ENCODE results near the gene RBM19.
A peak's percentile ranks its signal among the peaks of the same experiment; 100 is the strongest.

The RBM19 gene

DNA sequence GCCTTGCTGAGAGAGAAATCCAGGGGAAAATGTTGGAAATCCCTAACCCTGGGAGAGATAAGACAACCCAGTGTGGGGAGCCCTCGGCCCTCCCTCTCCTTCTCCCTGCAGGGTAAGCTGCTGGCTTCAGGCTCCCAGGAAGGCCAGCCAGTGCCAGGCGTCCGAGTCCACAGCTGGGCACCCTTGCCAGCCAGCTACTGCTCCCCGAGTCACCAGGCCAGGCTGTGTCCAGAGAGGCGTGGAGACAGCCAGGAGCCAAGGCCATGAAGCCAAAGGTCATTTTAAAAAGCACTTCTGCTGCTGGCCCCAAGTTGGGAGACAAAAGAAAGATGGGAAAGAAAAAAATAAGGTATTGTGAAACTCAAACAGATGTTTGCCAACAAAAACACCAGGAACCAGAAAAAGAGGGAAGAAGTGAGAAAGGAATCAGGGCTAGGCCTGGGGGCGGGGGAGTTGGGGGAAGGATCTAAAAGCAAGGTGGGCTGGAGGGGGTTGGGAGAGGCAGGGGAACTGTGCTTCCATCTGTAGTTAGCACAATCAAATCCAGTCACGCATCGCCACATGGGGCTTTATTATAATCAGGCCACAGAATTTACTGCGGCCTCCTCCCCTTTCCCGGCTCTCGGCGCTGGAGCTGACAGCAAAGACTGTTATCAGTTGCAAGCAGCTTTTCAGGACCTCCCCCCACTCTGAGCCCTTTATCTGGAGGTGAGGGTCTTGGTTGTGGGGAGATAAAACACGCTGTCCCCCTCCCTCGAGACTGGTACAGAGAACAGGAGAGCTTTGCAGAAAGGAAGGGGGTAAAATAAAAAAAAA is 33.5 kb downstream of the RBM19 start:
- no peak for DNase-seq (ENCODE audit: low read depth)

DNA sequence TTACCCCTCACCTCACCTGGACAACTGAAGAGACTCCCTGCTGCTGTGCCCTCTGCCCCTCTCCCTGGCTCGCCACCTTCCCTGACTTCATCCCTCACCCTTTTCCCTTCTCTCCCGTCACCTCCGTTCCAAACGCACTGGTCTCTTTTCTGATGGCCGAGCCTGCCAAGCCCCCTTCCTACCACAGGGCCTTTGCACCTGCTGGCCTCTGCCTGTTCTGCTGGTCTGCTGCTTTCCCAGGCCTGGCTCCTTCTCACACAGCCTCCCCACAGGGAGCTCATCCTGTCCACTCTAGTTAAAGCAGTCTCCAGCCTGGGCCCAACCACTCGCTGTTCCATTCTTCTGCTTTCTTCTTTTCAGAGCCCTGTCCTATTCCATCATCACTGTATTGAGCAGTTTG is 34.6 kb downstream of the RBM19 start:
- DNase-seq (ENCODE audit: low read depth) = no peak

DNA sequence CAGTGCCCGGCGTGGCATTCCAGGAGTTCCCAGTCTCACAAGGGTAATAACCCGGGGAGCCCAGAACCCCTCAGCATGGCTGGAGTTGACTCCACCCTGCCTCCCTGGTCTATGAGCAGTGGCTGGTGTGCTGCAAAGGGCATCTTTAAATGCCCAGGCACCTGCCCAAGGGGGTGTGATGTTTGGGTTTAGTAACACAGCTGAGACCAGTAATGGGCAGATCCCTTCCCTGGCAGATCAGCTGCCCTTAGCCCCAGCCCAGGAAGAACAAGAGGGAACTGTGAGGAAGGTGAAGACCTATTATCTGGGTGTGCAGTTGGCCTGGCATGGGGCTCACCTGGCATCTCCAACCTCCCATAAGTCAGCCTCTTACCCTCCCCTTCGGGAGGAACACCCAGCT is 35.9 kb downstream of the RBM19 start:
- DNase-seq (ENCODE audit: low read depth) = no peak

DNA sequence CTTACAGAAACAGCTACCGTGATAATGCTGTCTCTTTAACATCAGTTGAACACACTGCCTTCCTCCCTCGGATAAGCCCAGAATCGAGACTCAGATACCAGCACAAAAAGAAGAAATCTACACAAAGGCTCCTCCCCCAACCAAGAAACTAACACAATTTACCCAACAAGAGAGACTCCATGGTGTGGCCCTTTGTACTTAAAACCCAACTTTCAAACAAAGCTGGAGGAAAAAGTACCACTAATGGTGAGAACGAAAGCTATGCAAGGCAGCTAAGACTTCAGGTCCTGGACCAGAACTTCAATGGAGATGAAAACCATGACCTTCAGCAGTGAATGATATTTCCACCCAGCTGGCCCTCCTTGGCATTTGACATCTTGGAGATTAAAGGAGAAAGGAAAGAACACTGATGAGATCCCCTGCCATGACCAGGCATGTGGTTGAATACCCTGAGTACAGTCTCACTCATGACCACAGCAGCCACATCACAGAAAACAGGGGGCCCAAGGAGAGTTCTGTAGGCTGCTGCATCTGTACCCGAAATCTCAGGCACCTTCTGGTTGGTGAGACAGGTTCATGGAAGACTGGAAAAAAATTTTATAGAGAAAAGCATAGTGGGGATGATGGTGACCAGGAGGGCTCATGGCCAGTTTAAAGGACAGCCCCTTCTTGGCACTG is 36.7 kb downstream of the RBM19 start:
- no peak for DNase-seq (ENCODE audit: low read depth)

DNA sequence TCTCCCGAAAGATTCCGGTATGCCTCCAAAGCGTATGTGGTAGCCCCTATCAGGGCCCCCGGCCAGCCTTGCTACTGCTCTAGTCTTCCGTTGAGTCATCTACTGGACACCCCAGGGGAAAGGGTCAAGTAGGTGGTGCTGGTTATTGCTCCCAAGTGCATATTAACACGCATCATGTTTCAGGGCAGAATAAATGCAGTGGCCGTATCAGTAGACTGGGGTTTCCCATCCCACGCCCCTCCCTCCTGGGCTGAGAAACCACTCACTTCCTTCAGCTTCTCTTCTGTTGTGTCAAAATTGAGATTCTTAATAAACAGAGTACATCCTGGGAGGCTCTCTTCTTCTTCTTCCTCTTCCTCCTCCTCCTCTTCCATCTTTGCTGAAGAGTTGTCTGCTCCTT is 39.3 kb downstream of the RBM19 start:
- no peak for DNase-seq (ENCODE audit: low read depth)

DNA sequence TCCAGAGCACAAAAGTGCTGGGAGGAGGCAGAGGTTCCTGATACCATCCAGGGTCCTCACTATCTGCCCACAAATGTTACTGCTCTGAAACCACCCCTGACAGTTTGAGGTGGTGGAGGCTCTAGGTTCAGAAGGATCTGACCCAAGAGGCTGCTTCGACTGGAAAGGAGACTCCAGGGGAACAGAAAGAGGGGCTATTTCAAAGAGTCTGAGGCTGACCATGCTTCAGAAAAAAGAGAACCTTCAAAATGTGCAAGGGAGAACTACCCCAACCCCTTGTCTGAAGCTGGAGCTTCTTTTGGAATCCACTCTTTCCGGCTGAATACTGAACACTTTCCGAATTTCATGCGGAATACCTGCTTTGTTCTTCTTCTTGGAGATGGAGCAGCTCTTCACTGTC is 41.8 kb downstream of the RBM19 start:
- no peak for DNase-seq (ENCODE audit: low read depth)

DNA sequence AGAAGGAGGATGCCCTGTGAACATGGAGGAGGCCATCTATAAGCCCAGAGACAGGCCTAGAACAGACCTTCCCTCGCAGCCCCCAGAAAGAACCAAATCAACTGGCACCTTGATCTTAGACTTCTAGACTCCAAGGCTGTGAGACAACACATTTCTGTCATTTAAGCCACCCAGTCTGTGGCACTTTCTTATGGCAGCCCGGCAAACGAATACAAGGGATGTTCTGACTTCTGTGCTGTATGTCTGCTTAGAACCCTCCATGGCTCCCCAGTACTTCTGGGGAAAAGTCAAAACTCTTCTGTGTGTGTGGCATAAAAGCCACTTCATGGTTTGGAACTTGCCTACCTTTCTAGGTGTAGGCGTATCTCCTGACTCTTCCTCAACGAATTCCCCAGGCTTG is 42.9 kb downstream of the RBM19 start:
- DNase-seq (ENCODE audit: low read depth) = no peak

DNA sequence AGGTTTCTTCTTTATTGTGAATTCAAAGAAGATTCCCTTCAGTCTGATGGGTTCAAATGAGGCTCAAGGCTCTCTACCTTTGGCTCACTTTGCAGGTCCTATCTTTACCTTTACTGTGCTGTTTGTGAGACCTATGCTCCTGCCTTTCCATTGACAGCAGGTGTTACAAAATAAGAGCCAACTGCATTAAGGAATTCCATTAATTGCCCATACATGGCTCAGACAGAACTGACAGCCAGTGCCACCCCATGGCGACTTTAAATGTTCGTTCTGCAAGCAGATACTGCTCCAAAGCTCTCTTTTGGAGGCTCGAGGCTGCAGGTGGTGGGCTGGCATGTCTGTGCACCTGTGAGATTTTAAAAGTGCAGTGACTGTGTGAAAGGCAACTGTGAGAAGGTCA is 44.7 kb downstream of the RBM19 start:
- no peak for DNase-seq (ENCODE audit: low read depth)

DNA sequence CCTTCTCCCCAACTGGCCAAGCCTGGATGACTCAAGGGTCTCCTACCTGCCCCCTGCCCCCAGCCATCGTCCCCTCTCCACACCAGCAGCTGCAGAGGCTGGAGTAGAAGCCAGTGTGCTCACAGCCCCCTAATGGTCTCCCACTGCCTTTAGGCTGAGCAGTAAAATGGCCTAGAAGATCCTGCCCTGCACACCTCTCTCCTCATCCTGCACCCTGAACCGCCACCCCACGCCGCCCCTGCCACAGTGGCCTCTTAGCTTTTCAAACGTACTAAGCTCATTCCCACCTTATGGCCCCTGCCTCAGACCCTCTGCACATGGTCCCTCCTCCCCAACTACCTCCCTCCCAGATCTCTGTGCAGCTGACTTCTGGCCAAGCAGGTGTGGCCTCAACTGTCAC is 46.3 kb downstream of the RBM19 start:
- DNase-seq (ENCODE audit: low read depth) = no peak

DNA sequence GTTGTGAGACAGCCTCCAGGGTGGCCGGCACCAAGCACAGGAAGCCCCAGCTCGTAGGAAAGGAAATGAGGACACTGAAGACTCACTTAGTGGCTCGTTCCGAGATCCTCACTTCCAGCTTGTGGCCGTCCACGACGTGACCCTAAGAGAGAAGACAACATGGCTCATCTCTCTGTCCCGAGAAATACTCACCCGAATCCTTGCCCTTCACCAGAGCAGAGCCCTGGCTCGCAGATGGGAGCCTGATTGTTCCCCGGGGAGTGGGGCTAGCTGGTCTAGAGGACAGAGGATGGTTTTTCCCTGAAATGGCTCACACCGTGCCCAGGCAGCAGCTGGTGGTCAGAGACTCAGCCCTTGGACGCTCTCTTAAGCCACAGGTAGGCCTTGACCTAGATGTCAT is 47.8 kb downstream of the RBM19 start:
- DNase-seq (ENCODE audit: low read depth) = no peak

DNA sequence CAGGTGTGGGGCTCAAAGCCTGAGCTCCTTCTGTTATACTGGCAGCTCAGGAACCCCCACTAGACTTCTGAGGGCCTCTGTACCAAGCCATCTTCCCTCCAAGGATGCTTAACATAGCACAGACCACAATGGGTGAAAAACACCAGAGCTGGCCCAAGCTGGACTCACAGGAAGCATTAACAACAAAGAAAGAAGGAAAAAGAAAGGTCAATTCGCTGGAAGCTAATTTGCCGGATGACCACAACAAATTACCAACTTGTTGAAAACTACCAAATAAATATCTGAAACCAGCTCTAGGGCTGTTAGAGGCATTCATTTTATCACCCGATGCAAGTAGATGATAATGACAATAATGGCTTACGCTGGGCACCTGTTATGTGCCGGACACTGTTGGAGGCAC is 48.7 kb downstream of the RBM19 start:
- DNase-seq (ENCODE audit: low read depth) = no peak

DNA sequence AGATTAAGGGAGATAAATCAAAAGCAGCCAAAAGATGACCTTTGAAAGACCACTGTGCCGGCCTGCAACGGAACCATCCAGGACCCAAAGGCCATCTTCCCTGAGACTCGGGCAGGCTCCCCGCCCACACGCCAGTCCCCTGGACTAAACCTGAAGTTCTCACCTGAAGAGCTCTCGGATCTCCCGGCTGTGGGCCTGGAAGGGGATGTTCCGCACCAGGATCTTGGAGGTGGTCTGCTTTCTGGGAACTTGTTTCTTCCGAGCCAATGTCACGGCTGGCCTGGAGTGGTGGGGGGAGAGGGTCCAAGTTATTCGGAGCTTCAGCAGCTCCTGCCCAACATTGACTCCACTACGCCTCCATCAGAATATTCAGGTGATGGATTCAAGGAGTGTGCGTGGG is 51.3 kb downstream of the RBM19 start:
- no peak for DNase-seq (ENCODE audit: low read depth)

DNA sequence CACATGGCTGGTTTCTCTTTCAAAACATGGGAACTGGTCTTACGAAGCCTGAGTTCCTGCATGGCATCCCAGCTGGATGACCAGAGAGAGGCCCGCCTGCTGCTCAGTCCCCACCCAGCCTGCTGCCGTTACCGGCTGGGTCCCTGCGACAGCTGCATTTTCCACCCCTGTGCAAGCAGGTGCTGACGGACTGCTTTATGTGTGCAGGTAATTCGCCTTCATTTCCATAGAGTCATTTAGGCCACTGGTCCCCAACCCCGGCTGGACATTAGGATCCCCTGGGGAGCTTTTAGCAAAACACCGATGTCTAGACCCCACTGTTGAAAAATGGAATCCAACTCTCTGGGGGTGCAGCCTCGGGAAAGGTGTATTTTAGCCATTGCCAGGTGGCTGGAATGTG is 51.9 kb downstream of the RBM19 start:
- DNase-seq (ENCODE audit: low read depth) = no peak

DNA sequence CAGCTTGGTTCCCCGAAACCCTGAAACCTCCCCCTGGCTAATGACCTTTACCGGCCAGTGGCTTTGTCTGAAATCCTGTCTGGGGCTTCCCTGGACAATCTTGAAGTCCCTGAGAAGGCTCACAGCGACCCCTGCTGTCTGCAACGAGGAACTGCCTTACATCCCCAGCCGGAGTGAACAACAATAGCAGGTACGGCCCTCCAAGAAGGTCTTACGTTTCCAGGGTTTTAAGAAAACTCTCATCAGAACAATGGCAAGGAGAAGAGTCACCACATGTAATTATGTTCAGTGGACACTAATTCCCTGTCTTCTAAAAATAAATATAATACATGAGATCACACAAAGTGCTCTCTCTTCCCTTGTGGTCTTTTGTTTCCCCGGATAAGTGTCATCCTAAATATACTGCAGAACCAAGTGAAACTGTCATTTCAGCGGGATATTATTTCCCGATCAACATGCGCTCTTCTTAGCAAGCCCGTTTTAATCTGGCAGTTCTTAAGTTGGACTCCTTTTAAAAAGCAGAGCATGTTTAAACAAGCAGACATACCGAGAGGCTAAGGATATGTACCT is 53.3 kb downstream of the RBM19 start:
- peak; percentile 26 for DNase-seq (ENCODE audit: low read depth)

DNA sequence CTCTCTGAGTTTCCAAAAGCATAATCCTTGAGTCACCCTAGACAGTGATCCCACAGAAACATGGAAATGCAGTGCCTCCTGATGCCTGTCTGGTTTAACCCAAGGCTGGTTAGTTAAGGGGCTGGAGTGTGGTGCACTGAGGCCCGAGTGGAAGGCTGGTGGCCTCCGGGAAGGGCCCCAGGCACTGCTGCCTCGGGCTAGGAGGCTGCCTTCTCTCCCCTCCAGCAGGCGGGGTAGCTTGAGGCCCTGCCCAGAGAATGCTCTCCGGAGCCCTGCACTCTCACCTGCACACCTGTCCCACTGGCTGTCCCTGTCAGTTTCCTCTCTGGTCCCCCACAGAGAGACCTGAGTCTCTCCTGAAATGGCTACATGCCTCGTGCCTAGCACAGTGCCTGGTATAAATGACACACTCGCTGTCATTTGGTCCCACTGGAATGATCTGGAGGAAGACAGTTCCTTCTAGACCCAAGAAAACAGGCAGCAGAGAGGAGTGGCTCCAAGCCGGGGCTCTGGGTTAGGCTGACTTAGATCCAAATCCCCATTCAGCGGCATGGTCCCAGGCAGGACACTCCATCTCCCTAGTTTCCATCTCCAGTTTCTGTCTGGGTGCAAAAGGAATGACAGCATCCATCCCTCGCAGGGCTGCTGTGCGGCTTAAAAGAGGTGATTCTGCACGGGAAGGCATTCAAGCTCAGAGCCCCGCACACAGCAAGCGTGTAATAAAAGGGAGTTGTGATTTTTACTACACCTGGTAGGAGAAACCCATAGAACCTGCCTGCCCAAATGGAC is 54.0 kb downstream of the RBM19 start:
- DNase-seq (ENCODE audit: low read depth) = no peak

DNA sequence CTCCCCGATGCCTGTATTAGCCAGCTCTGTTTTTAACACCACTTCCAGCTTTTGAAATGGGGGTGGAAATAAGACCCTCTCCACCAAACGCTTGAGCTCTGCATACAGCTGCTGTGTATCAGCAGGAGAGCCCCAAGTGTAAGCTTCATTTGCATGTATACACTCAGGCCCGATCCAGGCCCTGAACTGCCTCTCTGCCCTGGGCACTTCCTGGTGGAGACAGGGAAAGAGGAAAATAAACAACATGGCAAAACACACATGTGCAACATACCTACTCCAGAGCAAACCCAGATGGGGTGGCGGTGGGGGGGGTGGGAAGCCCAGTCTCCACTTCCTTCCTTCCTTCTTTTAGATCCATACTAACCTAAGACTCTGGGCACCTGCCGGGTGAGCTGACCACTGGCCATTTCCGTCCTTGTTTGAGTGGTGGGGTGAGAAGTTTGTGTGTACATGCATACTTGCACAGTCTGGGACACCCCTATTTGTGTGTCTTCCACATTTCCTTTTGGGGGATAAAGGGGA is 55.3 kb downstream of the RBM19 start:
- no peak for DNase-seq (ENCODE audit: low read depth)

DNA sequence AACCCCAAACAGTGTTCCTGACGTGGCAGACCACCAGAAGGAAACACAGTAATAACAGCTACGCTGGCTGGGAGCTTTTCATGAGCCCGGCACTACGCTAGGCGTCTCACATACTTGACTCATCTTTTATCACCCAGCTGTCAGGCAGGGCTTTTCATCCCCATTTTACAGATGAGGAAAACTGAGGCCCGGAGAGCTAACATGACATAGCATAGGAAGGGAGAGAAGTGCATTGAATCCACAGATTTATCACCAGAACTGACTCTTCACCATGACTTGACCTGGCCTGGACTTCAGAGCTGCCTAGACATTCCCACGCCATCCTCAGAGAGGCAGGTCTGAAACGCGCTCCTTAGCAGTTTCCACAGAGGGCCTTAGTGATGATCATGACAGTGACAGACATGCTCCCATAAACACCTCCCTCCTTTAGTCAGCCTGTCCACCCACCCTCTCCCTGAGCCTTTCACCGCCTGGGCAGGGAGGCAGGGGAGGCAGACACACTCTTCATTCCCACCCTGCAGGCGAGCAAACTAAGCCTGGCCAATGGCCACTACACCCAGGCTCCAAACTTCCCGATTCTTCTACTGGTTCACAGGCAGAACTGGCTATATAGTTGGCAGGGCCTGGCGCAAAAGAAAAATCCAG is 56.2 kb downstream of the RBM19 start:
- no peak for DNase-seq (ENCODE audit: low read depth)

DNA sequence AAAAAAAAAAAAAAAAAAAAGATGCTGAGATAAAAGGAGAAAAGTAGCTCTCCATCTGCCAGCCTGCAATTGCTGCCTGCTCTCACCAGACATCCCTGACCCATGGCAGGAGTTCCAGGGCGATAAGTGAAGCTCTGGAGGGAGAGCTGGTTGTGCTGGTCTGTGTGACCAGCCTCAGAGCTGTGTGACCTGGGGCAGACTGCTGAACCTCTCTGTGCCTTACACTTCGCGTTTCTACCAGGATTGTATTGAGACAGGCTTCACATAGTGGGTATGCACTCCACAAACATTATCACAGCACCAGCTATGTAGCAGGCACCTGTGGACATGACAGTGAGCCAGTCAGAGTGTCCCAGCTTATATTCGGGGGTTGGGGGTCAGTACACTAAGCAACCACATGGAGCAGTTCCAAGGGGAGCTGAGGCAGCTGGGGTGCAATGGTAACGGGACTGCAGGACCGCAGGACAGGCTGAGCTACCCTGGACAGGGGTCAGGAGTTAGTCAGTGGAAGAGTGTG is 57.5 kb downstream of the RBM19 start:
- no peak for DNase-seq (ENCODE audit: low read depth)

DNA sequence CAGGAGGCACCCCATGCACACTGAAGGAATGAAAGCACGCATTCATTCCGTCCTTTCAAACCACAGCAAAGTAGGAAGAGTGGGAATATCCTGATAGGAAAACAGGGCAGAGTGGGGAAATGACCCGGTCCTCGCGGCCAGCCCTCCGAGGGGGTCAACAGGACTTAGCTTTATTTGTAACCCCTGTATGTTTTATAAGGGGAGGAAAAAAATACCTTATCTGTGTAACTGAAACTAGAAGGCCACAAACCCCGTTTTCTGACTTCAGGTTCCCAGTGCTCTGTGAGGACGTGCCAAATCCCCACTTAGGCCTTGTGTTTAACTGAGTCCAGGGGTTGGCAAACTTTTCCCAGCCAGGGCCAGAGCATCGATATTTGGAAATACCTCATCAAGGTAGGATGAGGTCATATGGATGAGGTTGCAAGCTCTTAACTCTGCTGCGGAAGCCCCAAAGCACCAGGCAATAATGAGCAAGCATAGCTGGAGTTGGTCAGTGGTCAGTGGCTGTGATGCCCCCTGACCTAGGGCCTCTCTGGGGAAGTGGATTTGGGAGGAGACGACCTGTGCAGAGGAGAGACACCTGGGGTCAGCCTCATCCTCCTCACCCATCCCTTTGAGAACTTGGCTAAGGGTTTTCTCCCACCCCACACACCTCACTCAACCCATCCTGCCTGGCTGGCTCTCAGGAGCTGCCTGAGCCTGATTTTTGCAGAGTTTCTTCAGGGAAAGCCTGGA is 58.5 kb downstream of the RBM19 start:
- DNase-seq (ENCODE audit: low read depth) = no peak

DNA sequence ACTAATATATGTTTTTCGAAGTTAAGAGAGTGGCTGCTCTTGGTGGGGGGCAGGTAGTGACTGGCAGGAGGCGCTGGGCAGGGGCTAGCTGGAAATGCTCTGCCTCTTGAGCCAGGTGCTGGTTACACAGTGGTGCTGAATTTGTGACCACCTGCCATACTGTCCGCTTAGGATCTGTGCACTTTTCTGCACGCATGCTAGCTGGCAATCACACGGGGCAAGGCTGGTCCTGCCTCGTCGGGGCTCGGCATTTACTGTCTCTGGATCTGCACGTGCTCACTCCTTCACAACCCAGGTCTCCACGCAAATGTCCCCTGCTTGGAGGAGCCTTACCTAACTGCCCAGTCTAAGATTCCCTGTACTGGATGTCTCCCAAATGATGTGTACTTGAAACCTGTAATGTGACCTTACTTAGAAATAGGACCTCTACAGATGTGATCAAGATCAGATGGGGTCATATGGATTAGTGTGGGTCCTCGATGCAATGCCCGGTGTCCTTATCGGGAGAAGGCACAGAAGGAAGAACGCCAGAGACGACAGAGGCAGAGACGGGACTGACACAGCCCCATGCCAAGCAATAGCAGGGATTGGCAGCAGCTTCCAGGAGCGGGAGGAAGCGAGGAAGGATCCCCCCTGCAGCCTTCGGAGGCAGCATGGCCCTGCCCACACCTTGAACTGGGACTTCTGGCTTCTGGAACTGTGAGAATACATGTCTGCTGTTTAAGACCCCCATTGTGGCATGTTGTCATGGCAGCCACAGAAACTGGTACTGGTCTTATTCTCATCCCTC is 59.5 kb downstream of the RBM19 start:
- DNase-seq (ENCODE audit: low read depth) = no peak
